Thymus (tissue), 2 donors: ENCODE results near the gene RBP7. TPM values are rescaled to one million over a fixed set of nuclear protein-coding genes. Genes with fewer than 3 reads are reported as not detected.

Experiments
- polyA plus RNA-seq: library from polyadenylated mRNA; stranded (reverse); fragments of 200-250 nt; gene quantifications from one replicate; pipeline ENCODE4 v1.2.3, GENCODE V29; 2013
- total RNA-seq: library from RNA; stranded (reverse); fragments of 120-200 nt; gene quantifications from one replicate; pipeline ENCODE4 v1.2.4, GENCODE V29; 2013
- donor health status: healthy.

The RBP7 gene
- total and polyA plus RNA-seq, 2 donors, result 4.2 to 91.0 TPM

Other genes with a start within 250 kb of the RBP7 start
- gene CLSTN1, start 173.3 kb upstream of the RBP7 start, total RNA-seq, result 27.0 TPM
- gene CLSTN1, start 173.3 kb upstream of the RBP7 start, polyA plus RNA-seq, result 63.1 TPM
- gene CTNNBIP1, start 87.0 kb upstream of the RBP7 start, total RNA-seq, result 18.5 TPM
- 16.7 TPM for gene CTNNBIP1, start 87.0 kb upstream of the RBP7 start, polyA plus RNA-seq
- gene LZIC, start 53.8 kb upstream of the RBP7 start, total RNA-seq, result 41.2 TPM
- 26.0 TPM for gene LZIC, start 53.8 kb upstream of the RBP7 start, polyA plus RNA-seq
- 9.3 TPM for gene NMNAT1, start 53.8 kb upstream of the RBP7 start, total RNA-seq
- gene NMNAT1, start 53.8 kb upstream of the RBP7 start, polyA plus RNA-seq, result 7.0 TPM
- 16.3 TPM for gene UBE4B, start 35.7 kb downstream of the RBP7 start, total RNA-seq
- 20.5 TPM for gene UBE4B, start 35.7 kb downstream of the RBP7 start, polyA plus RNA-seq
- 5.5 TPM for gene KIF1B, start 213.3 kb downstream of the RBP7 start, total RNA-seq
- 6.9 TPM for gene KIF1B, start 213.3 kb downstream of the RBP7 start, polyA plus RNA-seq